GM21723 (cell line): ENCODE measurements around the gene PRPF19.

Experiments used
- ATAC-seq: cut with Tn5 transposase; IDR thresholded peaks from one replicate; pipeline ENCODE4 v1.9.1; 2021; ENCODE audit warnings: mild to moderate bottlenecking, moderate library complexity; ENCODE audit not compliant: unreplicated experiment

The PRPF19 gene

GRCh38 chr11:60876168-60876485 lies 30.3 kb downstream of the PRPF19 start:
- no peak for ATAC-seq

GRCh38 chr11:60875366-60876167 lies 30.8 kb downstream of the PRPF19 start:
- no peak for ATAC-seq

GRCh38 chr11:60874421-60875365 lies 31.7 kb downstream of the PRPF19 start:
- no peak for ATAC-seq

- ATAC-seq, result no peak
These were observed 32.9 kb downstream of the PRPF19 start for GRCh38 chr11:60873533-60873932.

- no peak for ATAC-seq
These were observed 33.3 kb downstream of the PRPF19 start for GRCh38 chr11:60872961-60873524.

- no peak for ATAC-seq
These were observed 34.0 kb downstream of the PRPF19 start for GRCh38 chr11:60872124-60872960.

- ATAC-seq, result no peak
These were observed 34.9 kb downstream of the PRPF19 start for GRCh38 chr11:60871378-60872061.

- ATAC-seq, result no peak
These were observed 35.5 kb downstream of the PRPF19 start for GRCh38 chr11:60870733-60871377.

GRCh38 chr11:60870276-60870675 lies 36.1 kb downstream of the PRPF19 start:
- ATAC-seq, result no peak

GRCh38 chr11:60869451-60869825 lies 36.9 kb downstream of the PRPF19 start:
- ATAC-seq, result no peak

GRCh38 chr11:60868682-60869450 lies 37.5 kb downstream of the PRPF19 start:
- ATAC-seq, result no peak

GRCh38 chr11:60867871-60868681 lies 38.3 kb downstream of the PRPF19 start:
- no peak for ATAC-seq

GRCh38 chr11:60866911-60867870 lies 39.2 kb downstream of the PRPF19 start, which contains the start of gene ZP1:
TSS of gene ZP1 (plus strand) at chr11:60867542. CDS start at chr11:60867562, 20 bp downstream.
- no peak for ATAC-seq

- ATAC-seq, result no peak
These were observed 41.4 kb downstream of the PRPF19 start for GRCh38 chr11:60864856-60865513.

GRCh38 chr11:60863550-60864521 lies 42.5 kb downstream of the PRPF19 start:
- ATAC-seq, result no peak
